Tibial nerve (tissue), 4 donors: ENCODE measurements around the gene FAM110D.

Experiments used
- EP300 ChIP-seq, 2 donors: sonication (generic); formaldehyde crosslinking; IDR thresholded peaks; one replicate each; pipeline ENCODE4 v1.6.1; 2017; ENCODE audit warnings: antibody characterized with exemption in 2 of 2, mild to moderate bottlenecking in 1 of 2
- POLR2A ChIP-seq, 2 donors: fragments of 450-650 bp; IDR thresholded peaks; one replicate each; pipeline ENCODE4 v1.6.1; 2017; ENCODE audit warnings: antibody characterized with exemption in 2 of 2, mild to moderate bottlenecking in 2 of 2, moderate library complexity in 2 of 2
- TF ChIP-seq, protein P1 (sequence below), 5 experiments: fragments of 200-600 bp in 3 of 5; fragments of 450-650 bp in 2 of 5; sonication (generic) in 3 of 5; IDR thresholded peaks; one replicate each; pipeline ENCODE4 v1.5.1; 2016 to 2019; ENCODE audit warnings: antibody characterized with exemption in 5 of 5, mild to moderate bottlenecking in 3 of 5, moderate library complexity in 2 of 5

DNA sequence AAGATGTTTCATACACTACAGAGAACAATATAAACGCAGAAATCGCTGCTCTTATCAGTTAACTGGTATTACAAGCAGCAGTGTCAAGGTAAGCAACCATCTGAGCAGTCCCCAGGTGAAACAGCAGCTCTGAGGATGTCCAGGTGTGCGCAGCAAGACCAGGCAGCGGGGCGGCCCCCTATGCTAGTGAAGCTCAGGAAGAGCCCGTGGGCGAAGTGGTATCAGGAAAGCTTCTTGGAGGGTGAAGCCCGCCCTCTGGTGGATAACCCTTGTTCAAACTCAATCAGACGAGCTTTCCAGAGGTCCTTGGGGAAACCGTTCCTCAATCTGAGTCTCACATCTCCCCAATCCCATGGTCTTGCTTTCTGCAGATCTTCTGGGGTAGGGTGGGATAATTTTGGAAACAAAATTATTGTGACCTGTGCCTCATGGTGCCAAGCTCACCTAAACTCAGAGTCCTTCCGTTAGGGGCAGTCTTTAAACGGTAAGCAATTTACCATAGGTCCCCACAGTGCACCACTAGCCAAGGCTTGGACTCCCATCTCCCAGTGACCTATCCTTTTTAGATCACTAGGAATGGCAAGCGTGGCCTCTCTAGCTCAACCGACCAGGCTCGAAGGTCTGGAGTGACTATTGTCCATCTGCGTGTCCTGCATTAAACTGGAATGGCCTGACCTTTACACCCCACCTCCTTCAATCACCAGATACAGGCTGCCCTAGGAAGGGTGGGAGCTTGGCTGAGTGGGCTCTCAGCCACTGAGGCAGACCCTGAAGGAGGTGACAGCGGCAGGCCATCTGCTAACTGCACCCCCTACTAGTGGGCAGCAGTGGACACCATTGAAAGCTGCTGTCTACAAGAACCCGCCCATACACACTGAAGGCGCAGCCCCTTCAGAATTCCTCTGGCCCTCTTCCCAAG lies 13.6 kb upstream of the FAM110D start:
- TF ChIP-seq EP300 (IDR thresholded peaks at IDR 0.05) (no peak), POLR2A (IDR thresholded peaks at IDR 0.05) (no peak)
- TF ChIP-seq, protein P1, sequence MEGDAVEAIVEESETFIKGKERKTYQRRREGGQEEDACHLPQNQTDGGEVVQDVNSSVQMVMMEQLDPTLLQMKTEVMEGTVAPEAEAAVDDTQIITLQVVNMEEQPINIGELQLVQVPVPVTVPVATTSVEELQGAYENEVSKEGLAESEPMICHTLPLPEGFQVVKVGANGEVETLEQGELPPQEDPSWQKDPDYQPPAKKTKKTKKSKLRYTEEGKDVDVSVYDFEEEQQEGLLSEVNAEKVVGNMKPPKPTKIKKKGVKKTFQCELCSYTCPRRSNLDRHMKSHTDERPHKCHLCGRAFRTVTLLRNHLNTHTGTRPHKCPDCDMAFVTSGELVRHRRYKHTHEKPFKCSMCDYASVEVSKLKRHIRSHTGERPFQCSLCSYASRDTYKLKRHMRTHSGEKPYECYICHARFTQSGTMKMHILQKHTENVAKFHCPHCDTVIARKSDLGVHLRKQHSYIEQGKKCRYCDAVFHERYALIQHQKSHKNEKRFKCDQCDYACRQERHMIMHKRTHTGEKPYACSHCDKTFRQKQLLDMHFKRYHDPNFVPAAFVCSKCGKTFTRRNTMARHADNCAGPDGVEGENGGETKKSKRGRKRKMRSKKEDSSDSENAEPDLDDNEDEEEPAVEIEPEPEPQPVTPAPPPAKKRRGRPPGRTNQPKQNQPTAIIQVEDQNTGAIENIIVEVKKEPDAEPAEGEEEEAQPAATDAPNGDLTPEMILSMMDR (IDR thresholded peaks at IDR 0.05) = peak; percentile 69 to 87 (median 79)
